A673 (cell line): Measurements from ENCODE around the gene AP3D1.

Experiments used
- CTCF ChIP-seq: fragments of 300-800, 200-600 bp; sonication (generic); conservative IDR thresholded peaks from 2 replicates; pipeline ENCODE4 v1.5.1; 2017; ENCODE audit warnings: low read depth, mild to moderate bottlenecking, antibody characterized with exemption, low read length, moderate library complexity, mixed read lengths
- EZH2 ChIP-seq: fragments of 200-600 bp; sonication (generic); IDR thresholded peaks from 2 replicates; pipeline ENCODE4 v1.6.1; 2017; ENCODE audit warnings: borderline replicate concordance, low read depth, mild to moderate bottlenecking, mixed read lengths, antibody characterized with exemption, low read length; ENCODE audit not compliant: poor library complexity, severe bottlenecking

- TF ChIP-seq CTCF (no peak), EZH2 (no peak)
These were observed 42.9 kb downstream of the AP3D1 start for GRCh38 chr19:2108251-2109016.
